Stimulated activated CD4-positive, alpha-beta T cell treated with anti-CD3 and anti-CD28 coated beads, Interleukin-4, amount 100 ng/mL, for 24 hours (primary cell): ENCODE measurements around the gene C3orf18.
A peak's percentile ranks its signal among the peaks of the same experiment; 100 is the strongest.

ENCODE experiments used
- DNase-seq: peaks from one replicate; pipeline ENCODE4 v3.0.0-alpha.2; 2020

C3orf18 gene

GRCh38 chr3:50549226-50549625 is 18.3 kb downstream of the C3orf18 start:
- no peak for DNase-seq

GRCh38 chr3:50545781-50546180 is 21.8 kb downstream of the C3orf18 start:
- DNase-seq: no peak

DNA sequence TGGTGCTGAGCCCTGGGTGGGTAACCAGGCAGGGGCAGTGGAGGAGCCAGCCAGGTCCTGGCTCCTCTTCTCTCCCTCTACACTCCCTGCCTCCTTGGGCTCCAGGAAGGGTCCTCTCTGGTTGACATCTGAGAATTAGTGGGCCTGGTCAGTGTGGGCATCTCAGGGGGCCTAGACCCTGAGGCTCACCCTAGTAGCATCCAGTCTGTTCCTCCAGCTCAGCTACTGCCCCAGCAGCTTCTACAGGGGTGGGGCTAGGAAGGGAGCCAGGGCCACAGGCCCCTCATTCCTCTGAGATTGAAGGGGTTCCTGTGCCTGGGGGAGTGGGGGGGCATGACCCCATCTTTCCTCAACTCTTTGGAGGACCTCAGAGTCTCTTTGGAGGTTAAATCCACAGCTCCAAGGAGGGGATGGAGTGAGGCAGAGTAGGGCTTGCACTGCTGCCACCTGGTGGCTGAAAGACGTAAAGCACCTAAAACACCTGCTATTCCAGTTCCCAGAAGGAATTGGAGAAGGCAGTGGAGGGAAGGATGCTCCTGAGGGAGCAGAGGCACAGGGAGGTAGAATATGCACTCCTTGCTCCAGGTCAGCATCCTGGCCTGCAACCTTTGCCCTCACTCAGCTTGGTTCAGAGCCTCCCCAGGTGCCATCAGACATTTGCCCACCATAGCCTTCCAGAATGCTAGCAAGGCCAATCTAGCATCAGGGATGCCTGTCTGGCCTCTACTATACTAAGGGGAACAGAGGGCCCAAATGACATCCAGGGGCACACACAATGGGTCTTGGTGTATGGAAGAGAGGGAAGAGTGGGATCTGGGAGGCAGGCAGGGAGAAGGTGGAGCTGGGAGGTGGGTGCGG is 25.1 kb downstream of the C3orf18 start:
- DNase-seq: peak; percentile 70

DNA sequence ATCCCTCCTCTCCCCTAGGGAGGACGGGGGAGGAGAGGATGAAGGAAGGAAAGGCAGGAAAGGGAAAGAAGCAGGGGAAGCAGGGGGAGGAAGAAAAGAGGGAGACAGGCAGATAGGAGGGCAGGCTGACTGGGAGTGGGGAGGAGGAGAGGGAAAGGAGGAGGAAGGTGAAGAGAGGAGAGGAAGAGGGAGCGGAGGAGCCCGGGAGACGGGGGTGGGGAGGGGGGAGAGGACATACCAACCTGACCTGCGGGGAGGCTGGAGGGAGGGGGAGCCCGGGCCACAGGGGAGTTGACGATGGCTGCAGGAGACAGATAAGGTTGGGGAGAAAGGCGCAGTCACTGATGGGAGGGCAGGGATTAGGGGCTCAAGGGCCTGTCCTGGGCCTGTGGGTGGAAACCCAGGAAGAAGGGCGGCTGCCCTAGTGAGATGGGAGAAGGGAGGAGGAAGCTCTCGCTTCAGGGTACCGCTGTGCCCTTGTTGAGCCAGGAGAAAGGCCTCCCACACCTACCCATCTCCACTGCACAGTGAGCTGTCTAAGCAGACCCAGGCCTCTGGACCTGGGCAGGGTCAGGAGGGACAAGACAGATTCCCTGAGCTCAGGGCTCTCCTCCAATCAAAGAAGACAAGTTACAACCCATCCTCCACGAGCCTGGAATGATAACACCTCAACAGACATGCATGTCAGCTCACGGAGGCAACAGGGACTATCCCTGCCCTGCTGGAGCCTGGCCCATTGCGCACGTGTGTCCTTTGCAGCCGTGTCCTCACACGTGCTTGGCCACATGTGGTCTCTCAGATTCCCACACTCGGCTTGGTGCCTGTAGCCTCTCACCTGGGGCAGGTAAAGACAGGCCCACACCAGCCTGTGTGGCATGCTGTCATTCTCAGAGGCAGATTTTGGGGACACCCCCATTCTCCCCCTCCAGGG is 27.9 kb downstream of the C3orf18 start:
- DNase-seq: no peak

- DNase-seq: no peak
Measured at GRCh38 chr3:50537421-50538129, 30.0 kb downstream of the C3orf18 start.

- no peak for DNase-seq
Measured at GRCh38 chr3:50536471-50537180, 30.9 kb downstream of the C3orf18 start.

- DNase-seq: no peak
Measured at GRCh38 chr3:50534681-50535330, 32.7 kb downstream of the C3orf18 start.

GRCh38 chr3:50533807-50534461 is 33.6 kb downstream of the C3orf18 start:
- DNase-seq: no peak

DNA sequence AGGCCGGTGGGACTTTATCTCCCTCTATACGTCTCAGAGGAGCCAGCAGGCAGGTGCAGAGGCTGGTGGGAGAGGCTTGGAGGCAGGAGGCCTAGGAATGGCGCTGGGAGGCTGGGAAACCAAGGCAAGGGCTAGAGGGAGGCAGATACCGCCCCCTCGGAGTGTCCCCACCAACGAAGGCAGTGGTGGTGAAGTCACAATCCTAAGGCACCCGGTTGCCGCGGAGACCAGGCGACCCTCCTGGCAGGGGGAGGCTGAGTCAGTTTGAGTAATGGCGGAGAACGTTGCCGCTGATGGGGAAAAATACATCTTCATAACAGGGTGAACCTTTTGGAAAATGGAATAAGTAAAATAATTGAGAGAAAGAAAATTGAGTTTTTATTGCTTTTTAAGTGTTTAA is 34.2 kb downstream of the C3orf18 start:
- no peak for DNase-seq

GRCh38 chr3:50532062-50532705 is 35.4 kb downstream of the C3orf18 start:
- no peak for DNase-seq

DNA sequence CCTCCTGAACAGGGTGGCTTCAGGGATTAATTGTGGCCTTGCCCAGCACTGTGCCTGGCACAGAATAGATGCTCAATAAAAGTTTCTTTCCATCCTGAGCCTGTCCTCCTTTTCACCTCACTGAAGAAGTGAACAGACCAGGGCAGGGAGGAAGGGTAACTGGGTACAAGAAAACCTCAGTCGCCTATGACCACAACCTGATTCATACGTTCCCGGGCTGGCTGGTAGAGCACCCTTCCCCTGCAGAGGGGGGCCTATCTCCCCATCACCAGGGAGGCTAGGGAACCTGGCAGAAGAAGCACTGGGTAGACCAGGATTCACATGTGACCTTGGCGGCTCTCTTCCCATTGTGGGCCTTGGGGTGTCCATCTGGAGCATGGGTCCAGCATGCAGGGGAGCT is 36.3 kb downstream of the C3orf18 start:
- no peak for DNase-seq

GRCh38 chr3:50530001-50530970 is 37.3 kb downstream of the C3orf18 start:
- no peak for DNase-seq

DNA sequence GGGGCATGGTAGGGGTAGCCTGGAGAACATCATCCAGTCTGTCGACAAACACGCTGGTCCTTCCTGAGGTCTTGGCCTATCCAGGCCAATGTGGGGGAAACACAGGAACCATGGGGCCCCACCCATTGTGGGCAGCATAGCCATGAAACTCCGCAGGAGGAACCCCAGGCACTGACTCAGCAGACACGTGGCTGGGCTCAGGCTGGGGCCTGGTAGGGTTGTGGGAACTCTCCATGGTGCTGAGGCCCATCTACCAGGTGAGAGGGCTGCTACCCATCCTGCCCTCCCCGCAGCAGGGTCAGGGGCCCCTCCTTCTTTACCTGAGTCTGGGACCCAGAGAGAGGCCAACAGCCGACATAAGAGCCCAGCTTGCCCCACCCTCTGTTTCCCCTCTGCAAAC is 41.6 kb downstream of the C3orf18 start:
- peak; percentile 64 for DNase-seq

- DNase-seq: no peak
Measured at GRCh38 chr3:50525191-50525910, 42.2 kb downstream of the C3orf18 start.

DNA sequence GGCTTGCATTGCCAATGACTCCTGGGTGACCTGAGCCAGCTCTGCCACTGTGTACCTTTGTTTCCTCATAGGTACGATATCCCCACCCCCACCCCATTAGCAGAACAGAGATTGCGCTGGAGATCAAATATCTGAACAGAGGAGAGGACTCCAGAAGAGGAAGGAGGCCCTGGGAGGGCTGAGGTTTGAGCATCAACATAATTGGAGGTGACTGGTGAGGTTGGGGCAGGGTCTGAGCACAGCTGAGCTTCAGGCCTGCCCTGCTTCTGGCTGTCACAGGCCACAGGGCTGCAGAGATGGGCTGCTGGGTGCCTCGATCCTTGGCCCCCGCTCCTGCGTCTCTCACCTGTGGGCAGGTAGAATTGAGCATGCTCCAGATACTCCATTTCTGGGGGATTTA is 42.8 kb downstream of the C3orf18 start:
- no peak for DNase-seq

DNA sequence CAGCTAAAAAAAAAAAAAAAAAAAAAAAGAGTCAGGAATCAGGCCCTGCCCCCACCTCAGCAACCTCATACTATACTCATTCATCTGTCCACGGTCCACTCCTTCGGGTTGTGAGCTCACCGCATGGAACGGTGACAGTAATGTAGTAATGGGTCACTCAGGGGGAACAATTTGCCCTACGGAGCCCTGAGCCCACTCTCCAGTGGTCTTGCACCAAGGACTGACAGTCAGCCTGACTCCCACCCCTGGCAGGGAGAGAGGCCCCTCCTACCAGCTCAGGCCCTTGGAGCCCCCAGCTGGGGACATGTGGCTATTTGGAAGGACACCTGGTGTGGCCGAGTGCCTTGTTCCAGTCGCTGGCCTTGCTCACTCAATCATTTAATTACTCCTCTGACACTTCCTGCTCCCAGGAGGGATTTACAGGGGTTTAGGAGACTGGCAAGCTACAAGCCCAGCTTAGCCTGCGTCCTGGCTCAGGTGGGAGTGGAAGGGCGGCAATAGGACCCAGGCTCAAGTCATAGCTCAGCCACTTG is 44.2 kb downstream of the C3orf18 start:
- no peak for DNase-seq

DNA sequence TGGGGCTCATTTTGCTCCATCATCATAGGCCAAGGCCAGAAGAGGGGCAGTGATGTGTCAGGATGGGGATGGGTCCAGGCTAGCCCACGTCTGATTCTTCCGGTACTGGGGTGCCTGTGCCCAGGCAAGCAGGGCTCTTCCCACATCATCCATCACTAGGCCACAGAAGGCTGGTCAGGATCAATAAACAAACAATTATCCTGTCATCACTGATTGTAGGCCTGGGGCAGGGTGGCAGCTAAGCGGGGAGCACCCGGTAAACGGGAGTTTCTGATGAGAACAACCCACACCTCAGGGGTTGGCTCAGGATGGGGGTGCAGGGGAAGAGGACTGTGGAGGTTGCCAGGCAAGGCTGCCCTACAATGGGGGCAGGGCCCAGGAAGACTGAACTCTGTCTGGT is 46.0 kb downstream of the C3orf18 start:
- no peak for DNase-seq

- no peak for DNase-seq
Measured at GRCh38 chr3:50520849-50521248, 46.7 kb downstream of the C3orf18 start.
